GM21825 (cell line): ENCODE results near the gene AP2A1.

Experiments
- ATAC-seq: cut with Tn5 transposase; IDR thresholded peaks from one replicate; pipeline ENCODE4 v1.9.1; 2021; ENCODE audit warnings: mild to moderate bottlenecking, moderate library complexity; ENCODE audit not compliant: unreplicated experiment

Gene AP2A1

GRCh38 chr19:49836176-49837008 is 69.6 kb downstream of the AP2A1 start:
- no peak for ATAC-seq

GRCh38 chr19:49837009-49837310 is 70.2 kb downstream of the AP2A1 start:
- ATAC-seq: no peak

GRCh38 chr19:49837425-49837824 is 70.6 kb downstream of the AP2A1 start:
- no peak for ATAC-seq

- ATAC-seq: no peak
Observed at GRCh38 chr19:49838885-49839588, 72.2 kb downstream of the AP2A1 start.

- ATAC-seq: no peak
Observed at GRCh38 chr19:49839713-49840112, 72.9 kb downstream of the AP2A1 start.

- no peak for ATAC-seq
Observed at GRCh38 chr19:49840321-49840720, 73.5 kb downstream of the AP2A1 start.

GRCh38 chr19:49840736-49841249 is 74.0 kb downstream of the AP2A1 start:
- ATAC-seq: no peak

GRCh38 chr19:49843265-49843664 is 76.5 kb downstream of the AP2A1 start:
- no peak for ATAC-seq

GRCh38 chr19:49844138-49845095 is 77.6 kb downstream of the AP2A1 start:
- no peak for ATAC-seq

- ATAC-seq: no peak
Observed at GRCh38 chr19:49845414-49845813, 78.6 kb downstream of the AP2A1 start.

- no peak for ATAC-seq
Observed at GRCh38 chr19:49846408-49846807, 79.6 kb downstream of the AP2A1 start.

- no peak for ATAC-seq
Observed at GRCh38 chr19:49847731-49848696, 81.2 kb downstream of the AP2A1 start.

GRCh38 chr19:49848938-49849337 is 82.1 kb downstream of the AP2A1 start:
- ATAC-seq: no peak

- no peak for ATAC-seq
Observed at GRCh38 chr19:49849433-49850220, 82.8 kb downstream of the AP2A1 start.

- no peak for ATAC-seq
Observed at GRCh38 chr19:49850221-49850486, 83.4 kb downstream of the AP2A1 start.

GRCh38 chr19:49850487-49851342 is 83.9 kb downstream of the AP2A1 start, which contains the start of gene PTOV1:
PTOV1 (plus strand) TSS chr19:49851159.
- peak; percentile 71 for ATAC-seq

GRCh38 chr19:49851456-49852259 is 84.9 kb downstream of the AP2A1 start:
- no peak for ATAC-seq
